BLaER1 treated with 17β-estradiol and CSF1 and Interleukin-3, amounts not matched to agents 10 nM and 100 nM (cell line): ENCODE results near the gene TMEM217.

Source experiments
- H3K27ac ChIP-seq, 11 experiments: shearing (Covaris generic); formaldehyde crosslinking; 2 replicates each; pipeline ENCODE4 v1.8.1; 2022
- H3K27me3 ChIP-seq, 11 experiments: shearing (Covaris generic); formaldehyde crosslinking; 2 replicates each; pipeline ENCODE4 v1.8.1; 2022
- H3K36me3 ChIP-seq, 11 experiments: shearing (Covaris generic); formaldehyde crosslinking; 2 replicates each; pipeline ENCODE4 v1.8.1; 2022
- H3K4me1 ChIP-seq, 10 experiments: shearing (Covaris generic); formaldehyde crosslinking; 2 replicates each; pipeline ENCODE4 v1.8.1; 2022
- H3K4me2 ChIP-seq, 11 experiments: shearing (Covaris generic); formaldehyde crosslinking; 2 replicates each; pipeline ENCODE4 v1.8.1; 2022
- H3K4me3 ChIP-seq, 10 experiments: shearing (Covaris generic); formaldehyde crosslinking; 2 replicates each; pipeline ENCODE4 v1.8.1; 2022
- H3K9ac ChIP-seq, 11 experiments: shearing (Covaris generic); formaldehyde crosslinking; 2 replicates each; pipeline ENCODE4 v1.8.1; 2022
- H3K9me3 ChIP-seq, 11 experiments: shearing (Covaris generic); formaldehyde crosslinking; replicated peaks in 1 of 11; 2 replicates each; pipeline ENCODE4 v1.8.1; 2022
- H4K20me1 ChIP-seq, 11 experiments: shearing (Covaris generic); formaldehyde crosslinking; 2 replicates each; pipeline ENCODE4 v1.8.1; 2022
- Cebpa-rat ChIP-seq, 11 experiments: shearing (Covaris generic); IDR thresholded peaks; 2 replicates each; pipeline ENCODE4 v1.8.1; 2022

Gene TMEM217

DNA sequence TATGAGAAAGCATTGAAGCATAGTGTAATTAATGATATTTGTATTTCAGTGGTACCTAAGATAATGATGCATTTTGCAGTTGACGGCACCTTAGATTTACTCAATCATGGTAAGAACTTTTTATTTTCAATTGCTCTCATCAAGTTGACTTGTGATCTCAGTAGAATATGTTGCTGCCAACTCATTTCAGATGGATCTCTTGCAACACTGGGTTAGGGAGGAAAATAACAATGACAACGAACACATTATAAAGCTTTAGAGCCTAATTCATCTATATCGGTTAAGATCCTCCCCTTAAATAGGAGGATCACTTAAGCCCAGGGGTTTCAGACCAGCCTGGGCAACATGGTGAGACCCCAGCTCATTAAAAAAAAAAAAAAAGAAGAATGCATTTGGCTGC lies 18.4 kb downstream of the TMEM217 start:
- H3K27ac ChIP-seq = peak overlapping the region in 9 of 11 experiments; percentile 4 to 71 (median 38); a peak in 10 of 22 replicates
- H3K9ac ChIP-seq = peak overlapping the region in 1 of 11 experiments; percentile 4; a peak in 1 of 22 replicates
- H3K4me1 ChIP-seq = peaks cover 10 to 50% (median 12%) of the 10 kb centered on the region in 10 experiments

DNA sequence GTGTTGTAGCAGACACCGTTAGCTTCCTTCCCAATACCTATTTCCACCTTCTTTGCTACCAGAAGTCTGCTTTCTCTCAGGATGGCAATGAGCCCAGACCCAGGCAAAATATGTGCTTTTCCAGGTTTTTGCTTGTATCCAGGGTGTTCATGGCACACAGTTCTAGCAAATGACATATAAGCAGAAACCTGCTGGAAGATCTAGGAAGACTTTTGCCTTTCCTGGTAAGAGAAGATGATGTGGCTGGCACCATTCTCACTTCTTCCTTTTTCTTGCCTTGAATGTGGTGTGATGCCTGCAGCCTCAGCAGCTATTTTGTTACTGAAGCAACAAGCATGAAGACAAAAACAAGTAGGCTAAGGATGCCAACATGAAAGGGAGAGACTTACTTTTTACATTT lies 19.6 kb downstream of the TMEM217 start:
- peak overlapping the region in 3 of 11 experiments; percentile 62 to 78 (median 71); a peak in 4 of 22 replicates for H3K27ac ChIP-seq
- peaks cover 0 to 2% (median 0%) of the 10 kb centered on the region in 11 experiments; a peak in 1 of 22 replicates for H3K9me3 ChIP-seq
- no peaks in the 10 kb centered on the region for H3K27me3 ChIP-seq
- H3K4me3 ChIP-seq = no peak overlapping the region
- TF ChIP-seq Cebpa-rat (IDR thresholded peaks at IDR 0.05) = no peak
- H3K36me3 ChIP-seq = no peaks in the 10 kb centered on the region
- peak overlapping the region in 3 of 11 experiments; percentile 50 to 63 (median 56); a peak in 5 of 22 replicates for H3K4me2 ChIP-seq
- H3K4me1 ChIP-seq = peaks cover 10 to 50% (median 12%) of the 10 kb centered on the region in 10 experiments
- H3K9ac ChIP-seq = no peak overlapping the region; a peak in 1 of 22 replicates
- H4K20me1 ChIP-seq = no peaks in the 10 kb centered on the region

More for the DNA sequence above, 18.4 kb downstream of the TMEM217 start:
- Histone ChIP-seq H3K27me3 (no peaks in the 10 kb centered on the region), H3K4me2 (peak overlapping the region; percentile 24 to 69 (median 50); a peak in 20 of 22 replicates), H3K36me3 (no peaks in the 10 kb centered on the region), H4K20me1 (no peaks in the 10 kb centered on the region), H3K4me3 (no peak overlapping the region), H3K9me3 (peaks cover 0 to 2% (median 0%) of the 10 kb centered on the region in 11 experiments; a peak in 1 of 22 replicates)
- TF ChIP-seq Cebpa-rat (IDR thresholded peaks at IDR 0.05) = no peak

DNA sequence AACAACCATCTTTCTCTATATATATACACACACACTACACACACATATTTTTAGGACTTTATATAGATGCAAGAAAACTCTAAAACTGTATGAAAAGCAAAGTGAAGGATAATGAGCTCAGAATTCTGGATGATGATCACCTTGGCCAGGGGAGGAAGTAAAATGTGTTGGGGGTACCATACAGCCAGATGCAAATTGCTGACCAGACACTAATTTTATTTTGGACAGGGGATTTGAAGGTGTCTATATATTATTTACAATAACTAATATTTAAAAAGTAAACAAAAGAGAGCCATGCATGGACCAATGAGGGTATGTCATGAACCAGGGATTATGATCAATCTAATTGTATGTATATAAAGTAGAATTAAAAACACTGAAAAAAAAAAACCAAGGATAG lies 20.2 kb downstream of the TMEM217 start:
- Histone ChIP-seq H3K9ac (no peak overlapping the region), H3K9me3 (peaks cover 0 to 2% (median 0%) of the 10 kb centered on the region in 11 experiments; a peak in 1 of 22 replicates), H3K4me3 (no peak overlapping the region), H3K36me3 (no peaks in the 10 kb centered on the region), H4K20me1 (no peaks in the 10 kb centered on the region), H3K4me2 (no peak overlapping the region), H3K4me1 (peaks cover 10 to 45% (median 12%) of the 10 kb centered on the region in 10 experiments), H3K27me3 (no peaks in the 10 kb centered on the region), H3K27ac (no peak overlapping the region)
- TF ChIP-seq Cebpa-rat (IDR thresholded peaks at IDR 0.05) = no peak

- no peak for TF ChIP-seq Cebpa-rat (IDR thresholded peaks at IDR 0.05)
- no peaks in the 10 kb centered on the region for H3K36me3 ChIP-seq
- peaks cover 0 to 2% (median 0%) of the 10 kb centered on the region in 11 experiments; a peak in 1 of 22 replicates for H3K9me3 ChIP-seq
- peaks cover 10 to 44% (median 14%) of the 10 kb centered on the region in 10 experiments for H3K4me1 ChIP-seq
- no peak overlapping the region for H3K4me2 ChIP-seq
- no peak overlapping the region for H3K9ac ChIP-seq
- no peaks in the 10 kb centered on the region for H3K27me3 ChIP-seq
- H3K4me3 ChIP-seq = no peak overlapping the region
- no peaks in the 10 kb centered on the region for H4K20me1 ChIP-seq
- no peak overlapping the region for H3K27ac ChIP-seq
Measured at GRCh38 chr6:37236921-37237320, 21.0 kb downstream of the TMEM217 start.

GRCh38 chr6:37233541-37233940 lies 24.4 kb downstream of the TMEM217 start:
- Histone ChIP-seq H4K20me1 (no peaks in the 10 kb centered on the region), H3K4me1 (peaks cover 0 to 13% (median 2%) of the 10 kb centered on the region in 10 experiments; a peak in 9 of 20 replicates), H3K9ac (no peak overlapping the region), H3K9me3 (peaks cover 0 to 2% (median 0%) of the 10 kb centered on the region in 11 experiments; a peak in 1 of 22 replicates), H3K27me3 (no peaks in the 10 kb centered on the region), H3K27ac (no peak overlapping the region), H3K36me3 (no peaks in the 10 kb centered on the region), H3K4me3 (no peak overlapping the region), H3K4me2 (no peak overlapping the region)
- TF ChIP-seq Cebpa-rat (IDR thresholded peaks at IDR 0.05) = no peak

DNA sequence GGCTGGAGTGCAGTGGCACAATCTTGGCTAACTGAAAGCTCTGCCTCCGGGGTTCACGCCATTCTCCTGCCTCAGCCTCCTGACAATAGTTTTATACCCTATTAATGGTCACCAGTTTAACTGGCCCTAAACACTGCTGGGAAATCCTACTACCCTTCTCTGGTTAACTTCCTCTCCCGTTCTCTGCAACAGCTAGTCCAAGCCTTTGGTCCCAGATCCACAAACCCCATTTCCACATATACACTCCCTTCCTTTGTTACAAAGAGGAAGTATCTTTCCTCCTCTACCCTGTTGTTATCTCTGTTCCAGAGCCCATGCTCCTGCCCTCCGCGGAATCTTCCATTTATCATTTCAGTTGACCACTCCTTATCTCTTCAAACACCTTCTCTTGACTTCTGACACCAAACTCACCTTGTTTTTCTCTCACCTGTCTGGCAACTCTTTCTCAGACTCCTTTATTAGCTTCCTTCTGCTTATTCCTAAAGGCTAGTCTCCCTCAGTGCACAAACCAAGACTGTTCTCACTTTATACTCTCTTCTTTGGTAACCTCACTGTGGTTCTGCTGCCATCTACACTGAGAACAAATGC lies 25.4 kb downstream of the TMEM217 start:
- no peaks in the 10 kb centered on the region for H4K20me1 ChIP-seq
- TF ChIP-seq Cebpa-rat (IDR thresholded peaks at IDR 0.05) = no peak
- no peak overlapping the region for H3K9ac ChIP-seq
- H3K9me3 ChIP-seq = peaks cover 0 to 2% (median 0%) of the 10 kb centered on the region in 11 experiments; a peak in 1 of 22 replicates
- no peaks in the 10 kb centered on the region for H3K36me3 ChIP-seq
- H3K4me1 ChIP-seq = peaks cover 0 to 9% (median 2%) of the 10 kb centered on the region in 10 experiments; a peak in 8 of 20 replicates
- no peaks in the 10 kb centered on the region for H3K27me3 ChIP-seq
- no peak overlapping the region for H3K27ac ChIP-seq
- H3K4me2 ChIP-seq = peak overlapping the region in 5 of 11 experiments; percentile 5 to 29 (median 15); a peak in 6 of 22 replicates
- no peak overlapping the region for H3K4me3 ChIP-seq

DNA sequence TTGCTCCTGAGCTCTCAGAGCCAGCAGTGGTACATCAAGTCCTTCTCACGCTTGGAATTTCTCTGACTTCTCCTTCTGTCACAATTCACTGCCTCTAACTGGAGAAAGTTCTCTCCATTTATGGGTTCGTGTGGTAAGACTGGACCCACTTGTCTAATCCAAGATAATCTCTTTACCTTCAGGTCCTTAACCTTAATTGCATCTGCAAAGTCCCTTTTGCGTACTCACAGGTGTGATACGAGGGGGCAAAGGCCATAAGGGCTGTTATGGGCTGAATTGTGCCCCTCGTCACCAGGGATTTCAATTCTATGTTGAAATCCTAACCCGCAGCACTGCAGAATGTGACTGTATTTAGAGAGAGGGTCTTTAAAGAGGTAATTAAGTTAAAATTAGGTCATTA lies 27.8 kb downstream of the TMEM217 start:
- H4K20me1 ChIP-seq = no peaks in the 10 kb centered on the region
- no peaks in the 10 kb centered on the region for H3K36me3 ChIP-seq
- H3K27ac ChIP-seq = no peak overlapping the region
- H3K4me1 ChIP-seq = peaks cover 0 to 9% (median 2%) of the 10 kb centered on the region in 10 experiments; a peak in 8 of 20 replicates
- H3K4me2 ChIP-seq = no peak overlapping the region
- no peak overlapping the region for H3K9ac ChIP-seq
- no peaks in the 10 kb centered on the region for H3K27me3 ChIP-seq
- TF ChIP-seq Cebpa-rat (IDR thresholded peaks at IDR 0.05) = no peak
- no peaks in the 10 kb centered on the region for H3K9me3 ChIP-seq
- H3K4me3 ChIP-seq = no peak overlapping the region

- no peak for TF ChIP-seq Cebpa-rat (IDR thresholded peaks at IDR 0.05)
- Histone ChIP-seq H3K4me2 (no peak overlapping the region), H3K4me1 (peaks cover 19 to 30% (median 26%) of the 10 kb centered on the region in 10 experiments), H3K9me3 (no peaks in the 10 kb centered on the region; a peak in 1 of 22 replicates), H4K20me1 (no peaks in the 10 kb centered on the region), H3K9ac (no peak overlapping the region), H3K36me3 (no peaks in the 10 kb centered on the region), H3K4me3 (no peak overlapping the region), H3K27ac (no peak overlapping the region), H3K27me3 (no peaks in the 10 kb centered on the region)
Measured at GRCh38 chr6:37225350-37226169, 32.4 kb downstream of the TMEM217 start.

DNA sequence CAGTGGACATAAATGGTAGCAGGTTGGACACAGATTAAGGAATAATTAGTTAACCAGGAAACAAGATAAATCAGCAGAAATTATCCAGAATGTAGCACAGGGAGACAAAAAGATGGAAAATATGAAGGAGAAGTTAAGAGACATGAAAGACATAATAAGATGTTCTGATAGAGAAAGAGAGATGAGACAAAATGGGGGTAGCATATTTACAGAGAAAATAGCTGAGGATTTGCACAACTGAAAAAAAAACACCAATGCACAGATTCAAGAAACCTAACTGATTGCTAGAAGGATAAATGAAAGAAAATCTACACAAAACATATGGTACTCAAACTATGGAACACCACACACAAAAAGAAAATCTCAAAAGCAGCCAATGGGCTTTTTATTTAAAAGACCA lies 35.0 kb downstream of the TMEM217 start:
- no peak for TF ChIP-seq Cebpa-rat (IDR thresholded peaks at IDR 0.05)
- H3K4me2 ChIP-seq = peak overlapping the region; percentile 78 to 99 (median 92)
- H3K36me3 ChIP-seq = no peaks in the 10 kb centered on the region
- H4K20me1 ChIP-seq = no peaks in the 10 kb centered on the region
- peak overlapping the region in 8 of 11 experiments; percentile 22 to 69 (median 63); a peak in 8 of 22 replicates for H3K9ac ChIP-seq
- H3K27ac ChIP-seq = no peak overlapping the region
- no peaks in the 10 kb centered on the region; a peak in 1 of 22 replicates for H3K9me3 ChIP-seq
- peaks cover 19 to 53% (median 46%) of the 10 kb centered on the region in 10 experiments for H3K4me1 ChIP-seq
- peak overlapping the region; percentile 56 to 77 (median 65); a peak in 18 of 20 replicates for H3K4me3 ChIP-seq
- H3K27me3 ChIP-seq = no peaks in the 10 kb centered on the region
